DMS 273 (cell line): ENCODE data around the gene C13orf46.

Experiments used
- DNase-seq: peaks from one replicate; lab custom pipeline; 2025; ENCODE audit not compliant: unreplicated experiment; lab: John Stamatoyannopoulos, UW

Gene C13orf46

DNA sequence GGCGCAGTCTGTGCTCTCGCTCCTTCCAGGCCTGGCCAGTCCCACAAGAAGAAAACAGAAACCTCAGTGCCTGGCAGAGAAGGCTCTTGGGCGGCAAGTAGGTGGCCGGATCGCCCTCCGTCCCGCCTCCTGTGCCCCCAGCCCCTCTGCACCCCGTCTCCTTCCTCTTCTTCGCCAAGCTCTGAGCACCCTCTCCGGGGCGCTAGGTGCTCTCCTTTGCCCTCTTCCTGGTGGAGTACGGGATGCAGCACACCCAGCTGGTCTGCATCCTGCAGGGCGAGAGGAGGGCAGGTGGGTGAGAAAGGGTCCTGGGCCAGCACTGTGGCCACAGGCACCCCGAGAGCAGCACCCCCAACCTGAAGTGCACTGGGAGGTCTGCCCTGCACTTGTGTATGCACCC is 17.3 kb downstream of the C13orf46 start:
- no peak for DNase-seq

DNA sequence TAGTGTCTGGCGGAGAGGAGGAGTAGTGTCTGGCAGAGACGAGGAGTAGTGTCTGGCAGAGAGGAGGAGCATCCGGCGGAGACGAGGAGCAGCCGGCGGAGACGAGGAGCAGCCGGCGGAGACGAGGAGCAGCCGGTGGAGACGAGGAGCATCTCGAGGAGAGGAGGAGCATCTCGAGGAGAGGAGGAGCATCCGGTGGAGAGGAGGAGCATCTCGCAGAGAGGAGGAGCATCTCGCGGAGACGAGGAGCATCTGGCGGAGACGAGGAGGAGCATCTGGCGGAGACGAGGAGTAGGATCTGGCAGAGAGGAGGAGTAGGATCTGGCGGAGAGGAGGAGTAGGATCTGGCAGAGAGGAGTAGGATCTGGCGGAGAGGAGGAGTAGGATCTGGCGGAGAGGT is 18.2 kb downstream of the C13orf46 start:
- no peak for DNase-seq

DNA sequence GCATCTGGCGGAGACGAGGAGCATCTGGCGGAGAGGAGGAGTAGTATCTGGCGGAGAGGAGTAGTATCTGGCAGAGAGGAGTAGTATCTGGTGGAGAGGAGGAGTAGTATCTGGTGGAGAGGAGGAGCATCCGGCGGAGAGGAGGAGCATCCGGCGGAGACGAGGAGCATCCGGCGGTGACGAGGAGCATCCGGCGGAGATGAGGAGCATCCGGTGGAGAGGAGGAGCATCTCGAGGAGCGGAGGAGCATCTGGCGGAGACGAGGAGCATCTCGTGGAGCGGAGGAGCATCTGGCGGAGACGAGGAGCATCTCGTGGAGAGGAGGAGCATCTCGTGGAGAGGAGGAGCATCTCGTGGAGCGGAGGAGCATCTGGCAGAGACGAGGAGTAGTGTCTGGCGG is 18.6 kb downstream of the C13orf46 start:
- no peak for DNase-seq

DNA sequence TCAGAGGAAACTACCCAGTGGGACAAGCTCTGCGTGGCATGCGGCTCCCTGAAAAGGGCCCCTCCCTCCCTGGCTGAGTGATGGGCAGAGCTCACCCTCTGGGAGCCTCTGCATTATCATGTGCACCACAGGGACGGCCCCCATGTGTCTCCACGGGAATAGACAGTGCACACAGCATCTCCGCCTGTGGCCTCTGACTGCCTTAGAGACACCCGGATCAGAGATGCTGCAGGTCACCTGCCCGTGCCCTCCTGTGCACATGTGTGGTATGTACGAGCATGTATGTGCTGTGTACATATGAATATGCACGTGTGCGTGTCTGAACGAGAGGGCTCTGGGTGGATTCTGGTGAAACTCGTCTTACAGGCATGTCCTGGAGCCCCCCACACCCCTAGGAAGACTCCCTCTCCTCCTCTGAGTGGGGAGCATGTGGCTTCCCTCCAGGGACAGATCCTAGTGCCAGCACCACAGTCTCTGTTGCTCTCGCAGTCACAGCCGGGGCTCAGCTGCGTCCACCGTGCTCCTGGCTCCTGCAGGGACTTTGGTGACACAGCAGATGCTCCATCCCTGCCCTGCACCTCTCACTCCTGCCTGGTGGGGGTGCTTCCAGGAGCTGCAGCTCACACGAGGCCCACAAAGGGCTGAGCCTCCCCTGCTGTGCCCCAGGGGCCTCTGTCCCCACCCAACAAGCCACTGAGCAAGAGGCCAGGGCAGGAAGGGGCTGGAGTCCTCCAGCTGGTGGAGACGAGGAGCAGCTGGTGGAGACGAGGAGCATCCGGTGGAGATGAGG is 19.6 kb downstream of the C13orf46 start:
- no peak for DNase-seq

DNA sequence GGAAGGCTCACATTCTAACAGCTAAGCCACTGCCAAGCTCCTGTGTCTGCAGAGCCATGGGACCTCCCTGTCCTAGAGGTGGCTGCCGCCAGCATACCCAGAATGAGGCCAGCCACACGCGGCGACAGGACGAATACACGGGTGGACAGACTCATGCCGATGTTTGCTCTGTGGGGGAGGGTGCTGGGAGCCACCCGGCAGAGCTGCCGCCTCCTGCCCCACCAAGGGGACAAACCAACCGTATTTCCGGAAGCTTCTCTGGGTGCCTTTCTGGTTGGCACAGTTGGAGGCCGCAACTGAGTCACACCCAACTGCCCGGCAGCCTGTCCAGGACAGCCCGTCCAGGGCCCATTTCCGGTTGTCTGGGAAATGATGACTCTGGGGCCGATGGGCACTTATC is 20.3 kb downstream of the C13orf46 start:
- no peak for DNase-seq

DNA sequence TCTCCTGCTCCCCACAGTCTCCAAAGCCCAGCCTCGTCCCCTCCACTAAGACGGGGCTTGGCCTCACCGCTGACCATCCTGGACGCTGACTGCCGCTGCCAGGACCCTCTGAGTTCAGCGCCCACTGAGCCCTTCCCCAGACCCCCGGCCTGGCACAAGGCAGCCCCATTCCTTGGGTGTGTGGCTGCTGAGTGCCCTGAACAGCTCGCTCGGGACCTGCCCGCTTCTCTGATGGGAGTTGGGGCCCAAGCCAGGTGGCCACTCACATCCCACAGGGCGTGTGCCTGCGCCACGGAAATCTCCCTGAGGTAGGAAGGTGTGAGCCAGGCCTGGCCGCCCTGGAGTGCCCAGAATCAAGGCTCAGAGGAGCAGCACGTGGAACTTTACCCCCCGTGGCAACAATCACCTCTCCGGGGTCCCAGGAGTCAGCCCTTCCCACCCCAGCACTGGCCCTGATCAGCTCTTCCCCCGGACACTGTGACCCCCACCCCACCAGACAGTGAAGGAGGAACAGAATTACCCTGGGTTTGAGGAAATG is 20.8 kb downstream of the C13orf46 start:
- DNase-seq: no peak

DNA sequence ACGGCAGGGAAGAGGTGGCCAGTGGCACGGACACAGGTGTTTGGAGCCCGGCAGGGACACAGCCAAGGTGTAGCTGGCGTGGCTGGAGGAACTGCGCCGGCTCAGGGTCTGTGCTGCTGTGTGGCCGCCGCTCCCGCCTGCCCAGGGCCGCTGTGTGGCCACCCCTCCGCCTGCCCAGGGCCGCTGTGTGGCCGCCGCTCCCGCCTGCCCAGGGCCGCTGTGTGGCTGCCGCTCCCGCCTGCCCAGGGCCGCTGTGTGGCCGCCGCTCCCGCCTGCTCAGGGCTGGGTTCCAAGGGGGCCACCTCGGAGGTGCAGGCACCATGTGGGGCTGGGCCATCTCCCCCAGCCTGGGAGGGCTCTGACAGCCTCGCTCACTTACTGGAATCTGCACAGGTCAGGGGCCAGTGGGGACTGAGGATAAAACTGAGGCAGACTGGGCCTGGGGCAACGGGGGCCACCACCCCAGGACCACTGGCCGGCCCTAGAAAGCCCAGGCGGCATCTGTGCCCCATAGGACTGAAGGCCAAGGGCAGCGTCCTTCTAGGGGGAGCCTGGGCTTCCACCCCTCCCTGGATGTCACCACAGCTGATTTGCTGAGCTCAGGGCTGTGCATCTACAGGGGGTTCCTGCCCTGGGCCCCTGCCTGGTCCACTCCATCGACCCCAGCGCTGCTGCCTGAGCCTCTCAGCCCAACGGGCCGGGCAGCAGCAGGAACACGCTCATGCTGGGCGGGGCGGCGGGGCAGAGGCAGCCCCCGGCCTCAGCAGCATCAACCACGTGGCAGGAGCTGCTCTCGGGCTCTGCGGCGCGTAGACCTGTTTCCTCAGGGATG is 21.5 kb downstream of the C13orf46 start:
- DNase-seq: no peak

DNA sequence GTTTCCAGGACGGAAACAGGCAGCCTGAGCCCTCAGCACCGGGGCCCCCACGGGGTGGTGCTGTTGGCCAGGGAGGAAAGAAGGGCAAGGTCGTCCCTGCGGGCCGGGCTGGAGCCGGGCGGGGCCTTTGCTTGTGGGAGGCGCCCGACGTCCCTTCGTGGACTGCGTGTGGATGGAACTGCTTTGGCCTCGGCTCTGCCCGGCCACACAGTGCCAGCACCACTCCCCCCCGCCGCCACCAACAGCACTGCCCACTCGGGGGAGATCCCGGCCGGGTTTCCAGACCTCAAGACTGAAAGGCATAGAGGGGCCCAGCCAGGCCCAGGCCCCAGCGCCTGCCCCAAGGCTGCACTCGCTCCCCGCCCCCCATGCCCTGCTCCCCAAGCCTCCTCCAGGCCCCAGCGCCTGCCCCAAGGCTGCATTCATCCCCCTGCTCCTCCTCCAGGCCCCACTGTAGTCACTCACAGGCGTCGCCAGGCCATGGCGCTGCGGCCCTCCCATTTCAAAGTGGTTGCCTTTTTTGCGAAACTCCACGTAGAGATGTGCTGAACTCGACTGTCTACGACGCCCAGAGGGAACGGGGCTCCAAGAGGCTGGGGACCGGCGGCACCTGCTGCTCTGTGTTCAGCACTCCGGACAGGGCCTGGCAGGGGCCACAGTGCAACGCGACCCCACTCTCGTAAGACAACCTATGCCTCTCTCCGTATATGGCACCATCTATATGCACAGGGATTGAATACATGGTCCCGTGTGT is 22.5 kb downstream of the C13orf46 start:
- peak; percentile 84 for DNase-seq

DNA sequence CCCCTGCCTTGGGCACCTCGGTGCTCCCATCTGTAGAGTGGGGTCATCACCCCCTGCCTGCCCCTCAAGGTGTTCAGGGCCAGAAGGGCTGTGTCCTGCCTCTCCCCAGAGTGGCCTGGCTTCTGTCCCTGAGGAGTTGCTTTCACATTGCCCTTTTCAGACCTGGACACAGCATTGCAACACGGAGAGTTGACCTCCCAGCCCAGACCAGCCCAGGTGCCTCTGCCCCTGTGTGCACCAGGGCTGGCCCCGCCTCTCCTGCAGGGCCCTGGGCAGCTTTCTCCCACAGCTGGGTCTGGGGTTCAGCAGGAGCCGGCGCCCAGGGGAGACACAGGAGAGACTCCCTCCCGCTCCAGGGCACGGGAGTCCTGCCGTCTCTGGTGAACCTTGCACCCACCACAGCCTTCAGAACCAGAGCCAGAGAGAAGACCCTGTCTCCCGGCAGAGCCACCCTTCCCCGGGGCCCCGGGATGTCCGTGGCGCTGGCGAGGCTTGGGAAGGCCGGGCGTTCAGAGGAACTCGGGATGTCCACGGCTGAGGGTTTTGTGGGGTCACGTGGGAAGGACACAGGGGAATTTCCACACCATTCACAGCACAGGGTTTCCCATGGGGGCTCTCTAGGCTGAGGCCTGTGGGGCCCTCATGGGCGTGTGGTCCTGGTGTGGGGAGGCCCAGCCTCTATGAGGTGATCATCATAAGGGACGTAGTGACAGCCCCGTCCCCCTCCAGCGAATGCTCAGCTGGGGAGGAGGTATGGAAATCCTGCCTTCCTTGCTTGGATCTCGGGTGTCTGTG is 23.2 kb downstream of the C13orf46 start:
- DNase-seq: no peak

DNA sequence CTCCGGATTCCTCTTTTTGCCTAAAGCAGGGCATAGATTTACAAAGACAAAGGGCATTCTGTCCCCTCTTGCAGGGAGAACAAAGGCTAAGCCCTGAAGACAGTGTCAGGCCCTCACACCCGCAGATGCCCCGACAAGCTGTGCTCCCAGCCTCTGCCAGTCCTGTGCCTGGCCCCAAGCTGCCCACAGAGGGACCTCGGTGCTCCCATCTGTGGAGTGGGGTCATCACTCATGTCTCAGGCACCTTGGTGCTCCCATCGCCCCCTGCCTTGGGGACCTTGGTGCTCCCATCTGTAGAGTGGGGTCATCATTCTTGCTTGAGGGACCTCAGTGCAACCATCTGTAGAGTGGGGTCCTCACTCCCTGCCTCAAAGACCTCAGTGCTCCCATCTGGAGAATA is 24.3 kb downstream of the C13orf46 start:
- no peak for DNase-seq

DNA sequence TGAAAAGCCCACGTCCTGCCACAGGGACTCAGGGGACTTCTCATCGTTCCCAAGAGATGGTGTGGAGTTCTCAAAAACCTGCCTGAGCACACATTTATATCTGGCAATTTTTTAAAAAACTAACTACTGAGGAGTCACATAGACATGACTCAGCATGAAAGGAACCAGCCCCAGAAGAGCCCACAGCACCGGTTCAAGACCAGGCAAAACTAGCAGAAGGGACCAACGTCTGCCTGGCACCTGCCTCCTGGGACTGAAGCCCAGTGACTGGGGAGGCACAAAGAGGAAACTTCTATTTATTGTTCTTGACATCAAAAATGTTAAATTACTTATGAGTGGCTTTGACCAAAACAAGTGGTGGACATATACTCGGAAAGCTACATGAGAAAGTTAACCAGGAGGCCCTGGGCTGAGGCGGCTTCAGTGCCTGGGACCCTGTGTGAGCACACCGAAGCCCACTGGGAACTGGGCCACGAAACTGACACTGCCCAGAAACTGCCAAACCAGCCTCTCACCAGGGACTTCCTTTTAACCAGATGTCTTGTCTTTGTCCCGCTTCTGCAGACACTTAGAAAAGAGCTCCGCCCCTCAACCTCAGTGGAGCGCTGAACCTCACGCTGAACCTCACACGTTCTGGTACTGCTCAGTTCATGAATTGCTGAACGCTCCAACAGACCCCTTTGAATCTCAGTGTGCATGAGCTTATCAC is 25.7 kb downstream of the C13orf46 start:
- no peak for DNase-seq

DNA sequence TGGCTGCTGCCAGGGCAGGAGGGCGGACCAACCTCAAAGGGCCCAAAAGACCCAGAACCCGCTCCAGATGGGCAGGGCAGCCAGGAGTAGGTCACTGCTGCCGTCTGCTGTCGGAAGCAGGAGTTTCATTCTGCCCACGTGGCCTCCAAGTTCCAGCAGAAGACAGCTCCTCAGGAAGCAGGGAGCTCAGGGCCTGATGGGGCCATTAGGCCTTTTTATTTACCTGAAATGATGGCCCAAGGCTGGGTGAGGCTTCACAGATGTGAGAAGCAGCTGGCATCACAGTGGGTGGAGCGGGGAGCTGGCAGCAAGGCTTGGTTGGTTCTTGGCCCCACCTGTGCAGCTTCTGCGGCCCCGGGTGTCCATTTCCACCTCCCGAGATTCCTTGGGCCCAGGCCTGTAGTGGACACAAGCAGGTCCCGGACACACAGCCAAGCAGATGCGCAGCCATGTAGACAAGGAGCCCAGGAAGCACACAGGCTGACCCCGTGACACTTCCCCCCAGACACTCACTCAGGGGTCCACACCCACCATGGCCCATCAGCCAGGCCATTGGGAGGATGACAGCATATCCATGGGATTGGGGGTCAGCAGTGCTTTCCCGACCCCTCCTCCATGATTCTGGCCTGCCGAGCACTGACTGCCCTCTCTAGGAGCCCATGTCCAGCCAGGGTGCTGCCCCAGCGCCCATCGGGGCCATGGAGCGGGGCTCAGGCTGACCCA is 26.4 kb downstream of the C13orf46 start:
- DNase-seq: peak; percentile 78

DNA sequence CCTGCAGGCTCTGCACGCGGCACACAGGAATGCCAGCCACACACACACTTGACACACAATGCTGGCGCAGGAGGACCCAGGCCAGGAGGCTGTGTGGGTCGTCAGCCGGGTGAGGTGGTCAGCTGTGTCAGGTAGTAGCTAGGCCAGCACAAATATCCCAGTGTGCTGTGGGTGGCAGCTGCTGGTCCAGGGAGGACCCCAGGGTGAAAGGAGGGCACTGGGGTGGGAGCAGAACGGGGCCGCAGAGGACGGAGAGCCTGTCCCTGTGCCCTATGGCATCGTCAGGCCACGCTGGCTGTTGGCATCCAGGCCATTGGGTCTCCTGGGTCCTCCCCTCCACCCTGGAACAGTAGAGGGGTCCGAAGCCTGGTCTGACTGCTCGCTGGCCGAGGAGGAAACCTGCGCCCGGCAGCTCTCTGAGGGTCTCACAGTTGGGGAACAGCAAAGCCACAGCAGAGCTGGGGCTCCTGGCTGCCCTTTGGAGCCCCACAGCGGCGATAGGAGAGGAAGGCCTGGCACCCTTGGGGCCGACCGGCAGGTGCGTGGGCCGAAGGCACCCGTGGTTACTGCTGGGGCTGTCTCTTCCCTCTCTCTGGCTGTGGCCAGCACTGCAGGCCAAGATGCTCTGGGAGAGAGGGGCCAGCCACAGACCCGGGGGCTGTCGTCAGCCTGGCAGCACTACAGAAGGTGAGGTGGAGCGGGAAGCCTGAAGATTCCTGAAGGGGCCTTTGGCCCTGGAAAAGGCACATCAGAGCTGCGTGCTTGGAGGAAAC is 27.3 kb downstream of the C13orf46 start:
- no peak for DNase-seq

DNA sequence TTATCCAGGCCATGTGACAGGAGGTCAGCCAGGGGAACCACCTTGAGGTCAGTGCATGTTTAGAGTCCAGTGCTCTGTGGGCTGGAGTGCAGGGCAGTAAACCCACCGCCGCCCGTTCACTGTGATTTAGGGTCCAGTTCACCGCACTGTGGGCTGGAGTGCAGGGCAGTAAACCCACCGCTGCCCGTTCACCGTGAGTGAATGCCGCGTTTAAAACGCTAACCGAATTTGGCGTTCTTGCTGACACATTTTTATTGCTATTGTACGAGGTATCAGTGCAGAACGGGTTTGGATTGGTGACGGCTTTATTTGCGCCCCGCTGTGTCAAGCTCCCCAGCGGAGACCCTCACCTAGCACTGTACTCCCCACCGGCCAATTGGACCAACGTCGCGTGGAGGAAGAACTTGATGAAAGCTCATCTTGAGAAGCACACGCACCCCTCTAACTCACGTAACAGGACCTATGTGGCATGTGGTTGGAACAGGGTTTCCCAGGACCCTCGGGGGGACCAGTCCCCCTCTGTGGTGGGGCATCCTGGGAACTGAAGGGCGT is 27.9 kb downstream of the C13orf46 start:
- DNase-seq: no peak

DNA sequence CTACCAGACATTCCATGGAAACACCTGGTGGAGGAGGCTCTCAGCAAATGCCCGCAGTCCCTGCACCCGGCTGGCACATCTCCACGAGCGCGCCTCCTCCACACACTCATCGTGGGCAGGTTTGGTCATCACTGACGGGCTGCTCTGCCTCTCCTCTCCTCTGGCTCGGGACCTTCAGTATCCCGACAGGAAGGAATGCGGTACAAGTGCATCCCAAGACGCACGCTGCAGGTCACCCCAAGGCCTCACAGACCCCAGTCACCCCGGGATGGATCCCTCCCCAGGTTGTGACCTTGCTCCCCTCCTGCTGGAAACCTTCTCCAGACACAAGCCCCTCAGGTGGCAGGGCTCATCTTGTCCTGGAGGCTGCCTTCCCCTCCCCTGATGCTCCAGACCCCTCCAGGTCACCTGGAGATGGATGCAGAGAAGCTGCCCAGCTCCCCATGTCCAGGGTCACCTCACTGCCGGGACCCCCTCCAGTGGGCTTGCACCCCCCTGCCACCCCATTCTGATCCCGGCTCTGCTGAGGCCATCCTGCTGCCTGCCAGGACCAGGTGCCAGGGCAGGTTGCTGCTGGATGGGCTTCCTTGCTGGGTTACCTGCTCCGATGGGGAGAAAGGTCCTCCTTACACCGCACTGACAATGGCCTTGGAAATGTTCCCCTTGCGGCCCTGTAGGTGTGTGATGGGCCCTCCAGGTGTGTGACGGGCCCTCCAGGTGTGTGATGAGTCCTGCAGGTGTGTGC is 29.9 kb downstream of the C13orf46 start:
- DNase-seq: no peak

DNA sequence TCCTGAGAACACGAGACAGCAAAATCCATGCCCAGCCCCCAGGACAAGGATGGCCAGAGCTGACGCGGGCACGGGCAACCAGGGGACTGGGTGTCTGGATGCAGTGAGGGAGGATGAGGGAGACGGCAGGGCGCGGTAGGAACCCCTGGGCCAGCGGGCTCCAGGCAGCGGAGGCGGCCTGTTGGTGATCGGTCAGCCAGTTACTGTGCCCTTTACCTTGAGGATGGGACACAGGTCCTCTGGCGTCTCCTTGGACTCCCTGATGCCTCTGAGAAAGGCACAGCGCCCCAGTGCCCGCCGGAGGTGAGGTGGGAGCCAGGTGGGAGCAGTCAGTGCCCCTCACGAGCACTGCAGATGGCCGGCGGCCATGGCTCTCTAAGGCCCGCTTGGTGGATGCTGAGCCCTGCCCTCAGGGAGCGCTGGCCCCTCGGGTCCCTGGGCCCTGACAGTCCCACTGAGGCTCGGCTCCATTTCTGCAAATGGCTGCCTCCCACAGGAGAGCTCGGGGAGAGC is 31.2 kb downstream of the C13orf46 start:
- DNase-seq: no peak

DNA sequence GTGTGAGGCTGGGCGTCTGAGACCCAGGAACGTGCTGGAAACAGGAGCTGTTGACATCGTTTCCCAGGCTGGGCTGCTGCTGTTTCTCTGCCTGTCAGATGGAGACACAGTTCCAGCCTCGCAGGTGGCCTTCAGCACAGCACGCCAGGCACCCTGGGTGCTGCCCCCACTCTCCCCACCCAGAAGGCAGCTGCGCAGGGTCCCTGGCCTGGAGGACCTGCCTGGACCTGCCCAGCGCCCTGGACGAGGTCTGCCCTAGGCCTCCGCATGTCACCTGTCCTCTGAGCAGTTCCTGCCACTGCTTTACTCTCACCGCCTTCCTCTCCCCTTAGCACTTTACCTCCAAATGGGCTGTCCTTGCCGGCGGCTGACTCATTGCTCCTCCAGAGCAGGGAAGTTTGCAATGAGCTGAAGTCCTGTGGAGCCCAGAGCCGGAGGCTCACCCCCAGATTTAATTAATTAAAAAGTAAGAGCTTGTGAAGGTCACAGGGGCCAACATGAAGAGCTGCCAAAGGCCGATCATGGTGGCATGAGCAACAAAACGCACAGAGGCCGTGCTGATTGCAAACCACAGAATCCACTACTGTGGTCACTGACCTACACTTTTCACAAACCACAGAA is 32.2 kb downstream of the C13orf46 start:
- no peak for DNase-seq
